ENCODE results near the gene AVPR1B. TPM values are rescaled to one million over a fixed set of nuclear protein-coding genes. Genes with fewer than 3 reads are reported as not detected.

AVPR1B gene
- total RNA-seq, 4 donors from 2014 or later, result not detected

DNA sequence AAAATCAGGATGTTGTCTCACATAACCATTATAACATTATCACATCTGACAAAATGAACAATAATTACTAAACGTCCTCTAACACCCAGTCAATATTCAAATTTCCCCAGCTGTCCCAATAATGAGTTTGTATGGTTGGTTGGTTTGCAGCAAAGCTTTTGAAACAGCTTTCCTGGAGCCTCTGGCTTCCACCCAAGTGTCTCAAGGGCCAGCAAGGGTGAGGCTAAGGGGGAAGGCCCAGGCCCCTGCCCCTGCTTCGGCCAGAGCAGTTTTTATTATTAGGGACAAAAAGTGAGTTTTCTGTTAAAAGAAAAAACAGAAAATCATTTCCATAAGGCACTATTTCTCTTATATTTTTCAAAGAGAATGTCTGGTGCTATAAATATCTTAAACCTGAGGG, 19.1 kb upstream of the AVPR1B start:
- TF ChIP-seq, protein P1, sequence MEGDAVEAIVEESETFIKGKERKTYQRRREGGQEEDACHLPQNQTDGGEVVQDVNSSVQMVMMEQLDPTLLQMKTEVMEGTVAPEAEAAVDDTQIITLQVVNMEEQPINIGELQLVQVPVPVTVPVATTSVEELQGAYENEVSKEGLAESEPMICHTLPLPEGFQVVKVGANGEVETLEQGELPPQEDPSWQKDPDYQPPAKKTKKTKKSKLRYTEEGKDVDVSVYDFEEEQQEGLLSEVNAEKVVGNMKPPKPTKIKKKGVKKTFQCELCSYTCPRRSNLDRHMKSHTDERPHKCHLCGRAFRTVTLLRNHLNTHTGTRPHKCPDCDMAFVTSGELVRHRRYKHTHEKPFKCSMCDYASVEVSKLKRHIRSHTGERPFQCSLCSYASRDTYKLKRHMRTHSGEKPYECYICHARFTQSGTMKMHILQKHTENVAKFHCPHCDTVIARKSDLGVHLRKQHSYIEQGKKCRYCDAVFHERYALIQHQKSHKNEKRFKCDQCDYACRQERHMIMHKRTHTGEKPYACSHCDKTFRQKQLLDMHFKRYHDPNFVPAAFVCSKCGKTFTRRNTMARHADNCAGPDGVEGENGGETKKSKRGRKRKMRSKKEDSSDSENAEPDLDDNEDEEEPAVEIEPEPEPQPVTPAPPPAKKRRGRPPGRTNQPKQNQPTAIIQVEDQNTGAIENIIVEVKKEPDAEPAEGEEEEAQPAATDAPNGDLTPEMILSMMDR (IDR thresholded peaks at IDR 0.05), result no peak
- ATAC-seq (ENCODE audit: low FRiP score) (no peak), DNase-seq (ENCODE audit: low spot score) (no peak)

DNA sequence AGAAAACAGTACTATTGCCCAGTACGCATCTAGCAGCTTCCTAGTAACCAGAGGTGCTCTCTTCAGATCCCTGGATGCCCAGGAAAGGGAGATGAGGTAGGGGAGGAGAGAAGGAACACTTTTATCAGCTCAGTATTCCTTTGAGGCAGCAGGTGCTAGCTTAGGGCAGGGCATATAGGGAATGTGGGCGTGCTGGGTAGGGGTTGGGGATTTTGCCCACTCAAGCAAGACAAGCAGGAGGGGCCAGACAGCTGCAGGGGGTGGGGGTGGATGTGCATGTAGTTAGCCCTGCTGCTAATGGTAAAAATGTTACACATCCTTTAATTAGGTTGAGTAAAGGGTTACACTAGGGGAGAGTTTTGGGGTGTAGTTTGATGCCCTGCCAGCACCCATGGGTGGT, 18.1 kb upstream of the AVPR1B start:
- TF ChIP-seq, protein P1 (IDR thresholded peaks at IDR 0.05), result no peak
- ATAC-seq (ENCODE audit: low FRiP score) (no peak), DNase-seq (ENCODE audit: low spot score) (no peak)

DNA sequence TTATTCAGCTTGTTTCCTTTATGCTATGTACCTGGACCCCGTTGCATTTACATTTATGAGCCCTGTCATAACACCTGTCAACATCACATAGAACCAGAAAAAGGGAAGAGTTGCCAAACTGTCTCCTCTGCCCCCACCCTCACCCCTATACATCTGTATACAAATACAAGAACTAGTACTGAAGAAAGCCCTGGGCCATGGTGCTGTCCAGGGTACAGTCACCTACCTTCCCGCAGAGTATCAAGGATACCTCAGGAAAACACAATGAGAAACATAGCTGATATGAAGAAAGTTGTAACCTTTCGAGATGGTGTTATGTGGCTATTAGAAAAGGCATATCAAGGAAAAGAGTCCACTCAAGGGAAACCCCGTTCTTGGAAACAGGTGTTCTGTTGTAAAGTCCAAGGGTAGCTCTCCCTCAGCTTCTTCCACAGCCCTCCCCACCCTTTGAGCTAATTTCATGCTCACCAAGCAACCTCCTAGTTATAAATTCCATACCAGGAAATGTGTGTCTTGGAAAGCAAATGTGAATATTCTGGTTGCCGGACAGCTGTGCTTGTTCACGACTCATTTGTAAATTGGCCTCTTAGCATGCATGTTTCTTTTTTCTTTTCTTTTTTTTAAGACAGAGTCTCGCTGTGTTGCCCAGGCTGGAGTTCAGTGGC, 16.7 kb upstream of the AVPR1B start:
- DNase-seq (ENCODE audit: low spot score) (no peak), ATAC-seq (ENCODE audit: low FRiP score) (no peak)
- TF ChIP-seq, protein P1 (IDR thresholded peaks at IDR 0.05), result no peak

DNA sequence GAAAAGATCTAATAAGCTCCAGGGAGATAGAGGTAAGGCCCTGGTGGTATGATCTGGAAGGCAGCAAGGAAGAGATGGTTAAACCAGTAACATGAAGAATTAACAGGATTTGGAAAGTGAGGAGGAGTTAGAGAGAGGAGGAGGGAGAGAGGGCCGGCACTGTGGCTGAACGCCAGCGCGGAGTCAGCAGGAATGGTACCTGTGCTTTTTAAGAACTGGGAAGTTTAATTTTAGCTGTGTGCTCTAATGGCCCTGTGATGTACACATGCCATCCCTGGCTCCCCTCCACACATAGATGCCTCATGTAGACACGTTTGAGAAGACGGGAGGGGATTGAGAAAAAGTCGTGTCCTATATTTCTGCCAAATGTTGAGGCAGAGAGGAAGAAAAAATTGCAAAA, 13.8 kb upstream of the AVPR1B start:
- TF ChIP-seq, protein P1 (IDR thresholded peaks at IDR 0.05), result no peak
- no peak for ATAC-seq (ENCODE audit: low FRiP score)
- DNase-seq (ENCODE audit: low spot score), result no peak

DNA sequence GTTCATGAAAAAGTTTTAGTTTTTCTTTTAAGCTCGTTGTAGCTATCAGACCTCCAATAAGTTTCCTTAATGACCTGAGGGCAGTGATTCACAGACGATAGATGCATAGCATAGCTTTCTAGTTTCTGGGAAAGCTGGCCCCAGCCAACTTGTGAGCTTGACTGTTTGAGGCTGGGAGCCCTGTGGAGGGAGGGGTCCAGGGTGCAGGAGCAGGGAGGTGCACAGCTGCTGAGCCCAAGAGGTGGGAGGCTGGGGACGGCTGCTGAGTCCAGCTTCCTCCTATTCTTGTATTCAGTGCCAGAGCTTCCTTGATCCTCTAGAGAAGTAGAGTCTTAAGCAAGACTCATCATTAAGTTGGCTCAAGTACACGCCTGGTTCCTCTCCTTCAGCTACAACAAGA, 11.0 kb upstream of the AVPR1B start:
- no peak for DNase-seq (ENCODE audit: low spot score)
- no peak for ATAC-seq (ENCODE audit: low FRiP score)
- TF ChIP-seq, protein P1 (IDR thresholded peaks at IDR 0.05), result no peak

DNA sequence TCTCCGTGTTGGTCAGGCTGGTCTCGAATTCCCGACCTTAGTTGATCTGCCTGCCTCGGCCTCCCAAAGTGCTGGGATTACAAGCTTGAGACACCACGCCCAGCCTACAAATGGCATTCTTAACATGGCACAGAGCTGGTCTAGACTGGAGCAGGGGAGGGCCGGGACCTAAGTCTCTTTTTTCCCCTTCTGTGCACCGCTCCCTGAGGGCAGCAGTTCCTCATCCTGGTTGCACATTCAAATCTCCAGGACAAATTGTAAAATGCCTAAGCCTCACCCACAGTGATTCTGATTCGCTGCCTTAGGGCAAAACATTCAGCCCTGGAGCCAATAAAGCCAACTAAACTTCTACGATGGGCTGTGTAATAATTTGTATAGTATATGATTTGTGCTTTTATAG, 10.1 kb upstream of the AVPR1B start:
- ATAC-seq (ENCODE audit: low FRiP score), result no peak
- DNase-seq (ENCODE audit: low spot score), result no peak
- TF ChIP-seq, protein P1 (IDR thresholded peaks at IDR 0.05), result no peak

DNA sequence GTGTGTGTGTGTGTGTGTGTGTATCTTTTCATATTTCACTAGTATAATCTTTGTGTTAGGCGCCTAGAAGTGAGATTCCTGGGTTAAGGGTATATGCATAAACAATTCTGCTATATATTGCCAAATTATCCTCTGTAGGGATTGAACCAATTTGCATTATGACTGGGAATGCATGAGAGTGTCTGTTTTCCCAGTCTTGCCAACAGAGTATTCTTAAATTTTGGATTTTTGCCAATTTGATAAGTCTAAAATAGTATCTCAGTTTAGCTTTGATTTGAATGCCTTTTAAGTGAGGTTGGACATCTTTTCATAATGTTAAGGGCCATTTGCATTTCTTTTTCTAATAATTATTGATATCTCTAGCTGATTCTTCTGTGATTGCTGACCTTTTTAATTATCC, 8.2 kb upstream of the AVPR1B start:
- no peak for ATAC-seq (ENCODE audit: low FRiP score)
- TF ChIP-seq, protein P1 (IDR thresholded peaks at IDR 0.05), result no peak
- DNase-seq (ENCODE audit: low spot score), result no peak

All from omental fat pad (tissue), 4 donors.